Ascending aorta (tissue), 2 donors: ENCODE data around the gene SPATA46. TPM values are rescaled to one million over a fixed set of nuclear protein-coding genes. Genes with fewer than 3 reads are reported as not detected.

Experiments used
- DNase-seq, 2 donors: peaks; one replicate each; pipeline ENCODE4 v3.0.0-alpha.2; 2019; ENCODE audit warnings: low spot score in 2 of 2
- H3K27ac ChIP-seq, 2 donors: fragments of 200-600 bp; sonication (generic); one replicate each; pipeline ENCODE4 v1.5.1; 2016 to 2017; ENCODE audit warnings: mild to moderate bottlenecking in 1 of 2
- H3K27me3 ChIP-seq: fragments of 200-600 bp; sonication (generic); one replicate; pipeline ENCODE4 v1.5.1; 2017
- H3K36me3 ChIP-seq, 2 donors: fragments of 200-600 bp; sonication (generic); one replicate each; pipeline ENCODE4 v1.5.1; 2016
- H3K4me1 ChIP-seq, 2 donors: fragments of 200-600 bp; sonication (generic); one replicate each; pipeline ENCODE4 v1.5.1; 2016 to 2017; ENCODE audit warnings: mild to moderate bottlenecking in 1 of 2
- H3K4me3 ChIP-seq, 2 donors: fragments of 200-600 bp; sonication (generic); one replicate each; pipeline ENCODE4 v1.5.1; 2016 to 2017; ENCODE audit warnings: mild to moderate bottlenecking in 1 of 2
- H3K9me3 ChIP-seq, 2 donors: fragments of 200-600 bp; sonication (generic); one replicate each; pipeline ENCODE4 v1.5.1; 2016
- CTCF ChIP-seq, 3 experiments: fragments of 200-600 bp in 2 of 3; fragments of 450-650 bp in 1 of 3; sonication (generic) in 2 of 3; IDR thresholded peaks; one replicate each; pipeline ENCODE4 v1.5.1; 2016 to 2019; ENCODE audit warnings: antibody characterized with exemption in 3 of 3, mild to moderate bottlenecking in 1 of 3, moderate library complexity in 1 of 3
- intact Hi-C: fragments of 100-400 bp; cut with DNase I; formaldehyde crosslinking; loops from one replicate; pipeline ENCODE4 v1.15.1; 2023
- total RNA-seq: library from RNA; depleted of rRNA; stranded (reverse); fragments of >200 nt; gene quantifications from one replicate; pipeline ENCODE4 v1.1.0, GENCODE V29; 2016

SPATA46 gene
- total RNA-seq, 1 donor from 2014 or later = not detected

GRCh38 chr1:162360874-162361260 is 15.8 kb downstream of the SPATA46 start:
- Histone ChIP-seq H3K4me3 (no peak overlapping the region), H3K27ac (no peak overlapping the region), H3K27me3 (no peaks in the 10 kb centered on the region), H3K36me3 (peaks cover 0 to 19% of the 10 kb centered on the region in 2 donors), H3K4me1 (no peaks in the 10 kb centered on the region), H3K9me3 (no peaks in the 10 kb centered on the region)
- no peak for DNase-seq
- no peak for TF ChIP-seq CTCF (IDR thresholded peaks at IDR 0.05)
- intact Hi-C loops = no loop called here

GRCh38 chr1:162360237-162360873 is 16.3 kb downstream of the SPATA46 start:
- Histone ChIP-seq H3K27ac (no peak overlapping the region), H3K4me3 (no peak overlapping the region), H3K4me1 (no peaks in the 10 kb centered on the region), H3K36me3 (peaks cover 0 to 22% of the 10 kb centered on the region in 2 donors), H3K9me3 (no peaks in the 10 kb centered on the region), H3K27me3 (no peaks in the 10 kb centered on the region)
- intact Hi-C loops = no loop called here
- TF ChIP-seq CTCF (IDR thresholded peaks at IDR 0.05) = no peak
- no peak for DNase-seq

GRCh38 chr1:162359523-162360236 is 17.0 kb downstream of the SPATA46 start:
- DNase-seq = no peak
- Histone ChIP-seq H3K4me1 (no peaks in the 10 kb centered on the region), H3K27ac (no peak overlapping the region), H3K36me3 (peaks cover 0 to 23% of the 10 kb centered on the region in 2 donors), H3K4me3 (no peak overlapping the region), H3K27me3 (no peaks in the 10 kb centered on the region), H3K9me3 (no peaks in the 10 kb centered on the region)
- no peak for TF ChIP-seq CTCF (IDR thresholded peaks at IDR 0.05)
- intact Hi-C loops = no loop called here

- peaks cover 0 to 23% of the 10 kb centered on the region in 2 donors for H3K36me3 ChIP-seq
- intact Hi-C loops = no loop called here
- no peak overlapping the region for H3K27ac ChIP-seq
- no peaks in the 10 kb centered on the region for H3K27me3 ChIP-seq
- H3K4me1 ChIP-seq = no peaks in the 10 kb centered on the region
- no peak for TF ChIP-seq CTCF (IDR thresholded peaks at IDR 0.05)
- no peak for DNase-seq
- H3K9me3 ChIP-seq = no peaks in the 10 kb centered on the region
- H3K4me3 ChIP-seq = no peak overlapping the region
These were observed 17.7 kb downstream of the SPATA46 start for GRCh38 chr1:162358928-162359327.

- intact Hi-C loops = no loop called here
- no peaks in the 10 kb centered on the region for H3K9me3 ChIP-seq
- H3K36me3 ChIP-seq = peaks cover 0 to 19% of the 10 kb centered on the region in 2 donors
- H3K27ac ChIP-seq = no peak overlapping the region
- H3K4me3 ChIP-seq = no peak overlapping the region
- no peaks in the 10 kb centered on the region for H3K27me3 ChIP-seq
- no peaks in the 10 kb centered on the region for H3K4me1 ChIP-seq
- no peak for DNase-seq
- peak in 1 of 3 experiments; percentile 33 for TF ChIP-seq CTCF (IDR thresholded peaks at IDR 0.05)
These were observed 18.9 kb downstream of the SPATA46 start for GRCh38 chr1:162357681-162358266.
